DND-41 (cell line): ENCODE results near the gene CCL3.

Experiments used
- EZH2 ChIP-seq: IDR thresholded peaks from 3 replicates; pipeline ENCODE4 v1.6.1; 2012; ENCODE audit warnings: borderline replicate concordance, low read depth, mild to moderate bottlenecking, moderate library complexity, low read length, inconsistent platforms; ENCODE audit not compliant: severe bottlenecking
- TF ChIP-seq, protein P1 (sequence below): IDR thresholded peaks from 2 replicates; pipeline ENCODE4 v1.5.1; 2012; ENCODE audit warnings: borderline replicate concordance, low read length, moderate library complexity, mild to moderate bottlenecking; ENCODE audit not compliant: poor library complexity, severe bottlenecking; ENCODE audit errors: extremely low read depth

DNA sequence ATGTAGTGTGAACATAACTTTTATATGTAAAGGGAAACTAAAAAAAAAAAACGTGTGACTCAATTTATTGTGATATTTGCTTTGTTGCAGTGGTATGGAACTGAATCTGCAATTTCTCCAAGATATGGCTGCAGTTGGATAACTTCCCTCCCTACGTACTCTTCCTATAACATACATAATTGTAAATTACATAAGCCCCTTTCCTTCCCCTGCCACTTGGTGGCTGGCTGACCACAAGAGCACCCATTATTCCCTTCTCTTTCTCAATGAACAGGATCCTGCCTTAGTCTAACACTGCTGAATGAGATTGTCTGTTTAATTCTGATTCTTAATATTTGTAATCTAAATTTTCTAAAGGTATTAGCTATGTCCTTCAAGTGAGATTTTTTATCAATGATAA lies 41.5 kb upstream of the CCL3 start:
- TF ChIP-seq EZH2 = no peak
- TF ChIP-seq, protein P1, sequence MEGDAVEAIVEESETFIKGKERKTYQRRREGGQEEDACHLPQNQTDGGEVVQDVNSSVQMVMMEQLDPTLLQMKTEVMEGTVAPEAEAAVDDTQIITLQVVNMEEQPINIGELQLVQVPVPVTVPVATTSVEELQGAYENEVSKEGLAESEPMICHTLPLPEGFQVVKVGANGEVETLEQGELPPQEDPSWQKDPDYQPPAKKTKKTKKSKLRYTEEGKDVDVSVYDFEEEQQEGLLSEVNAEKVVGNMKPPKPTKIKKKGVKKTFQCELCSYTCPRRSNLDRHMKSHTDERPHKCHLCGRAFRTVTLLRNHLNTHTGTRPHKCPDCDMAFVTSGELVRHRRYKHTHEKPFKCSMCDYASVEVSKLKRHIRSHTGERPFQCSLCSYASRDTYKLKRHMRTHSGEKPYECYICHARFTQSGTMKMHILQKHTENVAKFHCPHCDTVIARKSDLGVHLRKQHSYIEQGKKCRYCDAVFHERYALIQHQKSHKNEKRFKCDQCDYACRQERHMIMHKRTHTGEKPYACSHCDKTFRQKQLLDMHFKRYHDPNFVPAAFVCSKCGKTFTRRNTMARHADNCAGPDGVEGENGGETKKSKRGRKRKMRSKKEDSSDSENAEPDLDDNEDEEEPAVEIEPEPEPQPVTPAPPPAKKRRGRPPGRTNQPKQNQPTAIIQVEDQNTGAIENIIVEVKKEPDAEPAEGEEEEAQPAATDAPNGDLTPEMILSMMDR = peak; percentile 18
